Endothelial cell of umbilical vein (primary cell): ENCODE results near the gene TRABD2A. TPM values are rescaled to one million over a fixed set of nuclear protein-coding genes. Genes with fewer than 3 reads are reported as not detected.

ENCODE experiments used
- BruUV-seq: library from RNA; stranded (reverse); fragments of 400-500 nt; replicated peaks from 2 replicates; lab custom pipeline; 2021; lab: Mats Ljungman, UMichigan
- CTCF ChIA-PET: fragments of 300-600, 350-600 bp; sonication (Branson Sonifier 250); formaldehyde crosslinking; loops from one replicate; lab custom pipeline; 2021; ENCODE audit warnings: antibody characterized with exemption, inconsistent platforms; lab: Charles Lee
- POLR2A ChIA-PET: fragments of 300-600, 350-600 bp; sonication (Branson Sonifier 250); formaldehyde crosslinking; loops from one replicate; lab custom pipeline; 2021; ENCODE audit warnings: antibody characterized with exemption, inconsistent platforms; lab: Charles Lee
- DNase-seq: peaks from one replicate; pipeline ENCODE4 v3.0.0-alpha.2; 2011; ENCODE audit warnings: low read depth, low spot score
- FAIRE-seq: peaks from 2 replicates; lab custom pipeline; 2011; peaks lifted over from hg19 to GRCh38; lab: Jason Lieb, UNC
- H2AFZ ChIP-seq: 2 replicates; pipeline ENCODE4 v1.6.0; 2012; ENCODE audit warnings: low read depth, low read length, control low read depth, inconsistent platforms
- H3K27ac ChIP-seq: 2 replicates; pipeline ENCODE4 v1.5.1; 2011; ENCODE audit warnings: low read depth, mild to moderate bottlenecking, control low read depth, low read length, moderate library complexity; ENCODE audit not compliant: insufficient read depth
- H3K27me3 ChIP-seq, 2 experiments: 2 replicates each; pipeline versions ENCODE4 v1.6.0 to v1.6.1; 2011; ENCODE audit warnings: low read length in 2 of 2, mixed read lengths in 1 of 2; ENCODE audit not compliant: control insufficient read depth in 2 of 2, insufficient read depth in 2 of 2
- H3K36me3 ChIP-seq, 2 experiments: 2 replicates in 1 of 2; 3 replicates in 1 of 2; pipeline ENCODE4 v1.5.1; 2011; ENCODE audit warnings: low read length in 2 of 2, mild to moderate bottlenecking in 1 of 2, moderate library complexity in 1 of 2; ENCODE audit not compliant: control insufficient read depth in 2 of 2, insufficient read depth in 2 of 2; ENCODE audit errors: extremely low read depth in 1 of 2
- H3K4me1 ChIP-seq: 3 replicates; pipeline ENCODE4 v1.5.1; 2011; ENCODE audit warnings: mild to moderate bottlenecking, low read length; ENCODE audit not compliant: control insufficient read depth, insufficient read depth; ENCODE audit errors: extremely low read depth
- H3K4me2 ChIP-seq: 2 replicates; pipeline ENCODE4 v1.6.1; 2011; ENCODE audit warnings: low read length, control low read depth, mixed read lengths; ENCODE audit not compliant: insufficient read depth
- H3K4me3 ChIP-seq, 3 experiments: fragments of 200-600 bp in 1 of 3; sonication (generic), shearing (Covaris generic) in 1 of 3; replicated peaks in 1 of 3; 2 replicates each; pipeline ENCODE4 v1.5.1; 2011 to 2016; ENCODE audit warnings: control low read depth in 3 of 3, low read length in 3 of 3, mild to moderate bottlenecking in 2 of 3, inconsistent platforms in 1 of 3, low read depth in 1 of 3, moderate library complexity in 1 of 3; ENCODE audit not compliant: insufficient read depth in 1 of 3
- H3K79me2 ChIP-seq: 2 replicates; pipeline ENCODE4 v1.6.0; 2012; ENCODE audit warnings: low read length, inconsistent platforms; ENCODE audit not compliant: control insufficient read depth, insufficient read depth
- H3K9ac ChIP-seq: replicated peaks from 2 replicates; pipeline ENCODE3; 2011; ENCODE audit warnings: low read length, control low read depth; ENCODE audit not compliant: insufficient read depth; ENCODE audit errors: extremely low read depth
- H3K9me1 ChIP-seq: replicated peaks from 3 replicates; pipeline ENCODE4 v1.6.0; 2011; ENCODE audit warnings: mild to moderate bottlenecking, low read length; ENCODE audit not compliant: control insufficient read depth, insufficient read depth; ENCODE audit errors: extremely low read depth
- H3K9me3 ChIP-seq: replicated peaks from 2 replicates; pipeline ENCODE4 v1.5.1; 2012; ENCODE audit warnings: low read length, inconsistent platforms; ENCODE audit not compliant: control insufficient read depth, insufficient read depth
- H4K20me1 ChIP-seq: replicated peaks from 2 replicates; pipeline ENCODE3; 2011; ENCODE audit warnings: mild to moderate bottlenecking, low read length; ENCODE audit not compliant: control insufficient read depth, insufficient read depth; ENCODE audit errors: extremely low read depth
- EZH2 ChIP-seq: IDR thresholded peaks from 2 replicates; pipeline ENCODE4 v1.6.1; 2012; ENCODE audit warnings: borderline replicate concordance, low read depth, mild to moderate bottlenecking, moderate library complexity, low read length, inconsistent platforms; ENCODE audit not compliant: severe bottlenecking
- FOS ChIP-seq: IDR thresholded peaks from 2 replicates; pipeline ENCODE4 v1.6.1; 2011; ENCODE audit warnings: mild to moderate bottlenecking, low read length, moderate library complexity, borderline replicate concordance; ENCODE audit not compliant: insufficient read depth
- GATA2 ChIP-seq: IDR thresholded peaks from 2 replicates; pipeline ENCODE4 v1.7.0; 2011; ENCODE audit warnings: low read depth, mild to moderate bottlenecking, moderate library complexity, mixed read lengths, low read length; ENCODE audit not compliant: insufficient read length, insufficient read depth
- JUN ChIP-seq: IDR thresholded peaks from 2 replicates; pipeline ENCODE4 v1.6.1; 2011; ENCODE audit warnings: borderline replicate concordance, low read depth; ENCODE audit not compliant: insufficient read length, insufficient read depth
- MYC ChIP-seq: IDR thresholded peaks from one replicate; pipeline ENCODE4 v1.6.1; 2011; ENCODE audit warnings: mild to moderate bottlenecking, low read depth, low read length
- POLR2A ChIP-seq: IDR thresholded peaks from 2 replicates; pipeline ENCODE4 v1.6.1; 2012; ENCODE audit warnings: low read depth, mild to moderate bottlenecking, control low read depth, low read length
- dilution Hi-C: fragments of 300-500 bp; cut with MboI; formaldehyde crosslinking; loops from one replicate; pipeline ENCODE4 v1.15.0; 2019; ENCODE audit warnings: low sequenced_read_pairs; ENCODE audit not compliant: extremely low pct_ligation_motif_present
- intact Hi-C: fragments of 100-400 bp; cut with micrococcal nuclease; formaldehyde crosslinking; loops from one replicate; pipeline ENCODE4 v1.10.0; 2022
- polyA plus RNA-seq, 4 experiments: library from polyadenylated mRNA; depleted of rRNA in 3 of 4; stranded (reverse) in 3 of 4; unstranded in 1 of 4; fragments of >200 nt; gene quantifications; 2 replicates each; pipeline versions ENCODE4 v1.2.1 to v1.2.3, GENCODE V29; 2011 to 2012; ENCODE audit warnings: missing spikeins in 1 of 4
- total RNA-seq: library from RNA; stranded (reverse); gene quantifications from 2 replicates; pipeline ENCODE4 v1.2.3, GENCODE V29; 2021
- TF ChIP-seq, protein P1 (sequence below): IDR thresholded peaks from 2 replicates; pipeline ENCODE4 v1.6.1; 2011; ENCODE audit not compliant: insufficient read depth, insufficient read length
- TF ChIP-seq, protein P2 (sequence below), 2 donors: IDR thresholded peaks; 1 replicate in 1 of 2; 2 replicates in 1 of 2; pipeline ENCODE4 v1.5.1; 2011; ENCODE audit warnings: low read length in 2 of 2, mild to moderate bottlenecking in 2 of 2, moderate library complexity in 2 of 2, control low read depth in 1 of 2, inconsistent platforms in 1 of 2, low read depth in 1 of 2; ENCODE audit not compliant: insufficient read depth in 1 of 2; ENCODE audit errors: extremely low read depth in 1 of 2

Gene TRABD2A
- total and polyA plus RNA-seq, 2 donors (not counting 3 experiments of a cell fraction or from before 2014, with no cell fraction given) = 1.0 to 1.8 TPM

DNA sequence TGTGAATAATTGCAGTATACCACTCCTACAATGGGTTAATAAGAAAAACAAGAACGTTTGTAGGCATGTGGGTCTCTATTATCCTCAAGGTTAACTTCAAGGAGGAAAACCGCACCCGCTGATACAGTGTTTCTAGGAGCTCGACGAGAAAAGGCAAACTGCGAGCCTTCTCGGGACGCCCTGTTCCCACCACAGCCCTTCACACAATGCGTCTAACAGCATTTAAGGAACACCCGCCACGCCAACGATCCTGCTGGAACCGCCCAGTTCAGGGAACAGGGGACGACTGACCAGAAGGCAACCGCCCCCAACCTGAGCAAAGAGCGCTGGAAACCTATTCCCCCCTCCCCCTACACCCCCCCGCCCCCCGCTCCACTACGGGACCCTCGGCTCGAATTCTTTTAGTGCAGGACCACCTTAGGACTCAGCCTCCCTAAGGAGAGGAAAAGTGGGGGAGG is 23.9 kb upstream of the TRABD2A start:
- intact Hi-C loops = loop anchor here (1.0 to 5.0 kb wide), 3 partner anchors 22 to 68 kb away; partner anchors contain the start of gene KCMF1
- FAIRE-seq (peak; percentile 67), DNase-seq (peak; percentile 41)
- dilution Hi-C loops = no loop called here
- TF ChIP-seq GATA2 (no peak), EZH2 (no peak), JUN (no peak), POLR2A (no peak), FOS (no peak), MYC (no peak)
- TF ChIP-seq, protein P1, sequence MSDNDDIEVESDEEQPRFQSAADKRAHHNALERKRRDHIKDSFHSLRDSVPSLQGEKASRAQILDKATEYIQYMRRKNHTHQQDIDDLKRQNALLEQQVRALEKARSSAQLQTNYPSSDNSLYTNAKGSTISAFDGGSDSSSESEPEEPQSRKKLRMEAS = no peak
- TF ChIP-seq, protein P2, sequence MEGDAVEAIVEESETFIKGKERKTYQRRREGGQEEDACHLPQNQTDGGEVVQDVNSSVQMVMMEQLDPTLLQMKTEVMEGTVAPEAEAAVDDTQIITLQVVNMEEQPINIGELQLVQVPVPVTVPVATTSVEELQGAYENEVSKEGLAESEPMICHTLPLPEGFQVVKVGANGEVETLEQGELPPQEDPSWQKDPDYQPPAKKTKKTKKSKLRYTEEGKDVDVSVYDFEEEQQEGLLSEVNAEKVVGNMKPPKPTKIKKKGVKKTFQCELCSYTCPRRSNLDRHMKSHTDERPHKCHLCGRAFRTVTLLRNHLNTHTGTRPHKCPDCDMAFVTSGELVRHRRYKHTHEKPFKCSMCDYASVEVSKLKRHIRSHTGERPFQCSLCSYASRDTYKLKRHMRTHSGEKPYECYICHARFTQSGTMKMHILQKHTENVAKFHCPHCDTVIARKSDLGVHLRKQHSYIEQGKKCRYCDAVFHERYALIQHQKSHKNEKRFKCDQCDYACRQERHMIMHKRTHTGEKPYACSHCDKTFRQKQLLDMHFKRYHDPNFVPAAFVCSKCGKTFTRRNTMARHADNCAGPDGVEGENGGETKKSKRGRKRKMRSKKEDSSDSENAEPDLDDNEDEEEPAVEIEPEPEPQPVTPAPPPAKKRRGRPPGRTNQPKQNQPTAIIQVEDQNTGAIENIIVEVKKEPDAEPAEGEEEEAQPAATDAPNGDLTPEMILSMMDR (IDR thresholded peaks at IDR 0.05; ENCODE audit: extremely low read depth in 1 of 2, insufficient read depth in 1 of 2, low read depth in 1 of 2, low read length in 2 of 2) = no peak
- ChIA-PET CTCF (interaction anchor here (4.7 to 5.5 kb wide), 2 partner anchors 21 to 23 kb away, joined by 31 to 61 read pairs; partner anchors contain the start of gene TRABD2A), POLR2A (interaction anchor here (0.8 to 2.2 kb wide), 3 partner anchors 15 to 21 kb away, joined by 4 to 9 read pairs (median 6); no protein-coding TSS in a partner anchor)
- peaks cover 0 to 2% of the 10 kb centered on the region in 2 experiments for H3K36me3 ChIP-seq
- peak overlapping the region; percentile 93 for H3K4me2 ChIP-seq
- peak overlapping the region; percentile 97 for H3K9ac ChIP-seq
- H4K20me1 ChIP-seq = no peaks in the 10 kb centered on the region
- no TSS peak for BruUV-seq
- peak overlapping the region; percentile 36 to 100 (median 99) for H3K4me3 ChIP-seq
- peaks cover 7% of the 10 kb centered on the region for H3K4me1 ChIP-seq
- peaks cover 13% of the 10 kb centered on the region for H3K79me2 ChIP-seq
- no peaks in the 10 kb centered on the region for H3K9me1 ChIP-seq
- no peak overlapping the region for H3K27ac ChIP-seq
- H3K27me3 ChIP-seq = no peaks in the 10 kb centered on the region
- H3K9me3 ChIP-seq = no peaks in the 10 kb centered on the region
- H2AFZ ChIP-seq = peak overlapping the region; percentile 80
